Activated T-cell treated with anti-CD3 and anti-CD28 coated beads for 48 hours (primary cell): Measurements from ENCODE around the gene SH3TC1.

ENCODE experiments used
- DNase-seq: peaks from one replicate; pipeline ENCODE4 v3.0.0-alpha.2; 2020; ENCODE audit warnings: low read depth

SH3TC1 gene

DNA sequence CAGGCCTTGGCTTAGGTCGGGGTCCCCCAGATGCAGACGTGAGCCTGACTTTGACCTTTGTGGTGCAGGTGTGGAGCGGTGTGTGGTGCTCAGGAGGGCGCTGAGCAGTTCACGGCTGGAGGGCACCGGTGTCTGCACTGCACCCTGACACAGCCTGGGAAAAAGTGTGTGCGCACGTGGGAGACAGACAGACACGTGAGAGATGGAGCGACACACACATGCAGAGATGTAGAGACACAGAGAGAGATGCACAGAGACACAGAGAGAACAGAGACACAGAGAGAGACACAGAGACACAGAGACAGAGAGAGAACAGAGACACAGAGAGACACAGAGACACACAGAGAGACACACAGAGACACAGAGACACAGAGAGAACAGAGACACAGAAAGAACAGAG lies 64.3 kb downstream of the SH3TC1 start:
- no peak for DNase-seq

DNA sequence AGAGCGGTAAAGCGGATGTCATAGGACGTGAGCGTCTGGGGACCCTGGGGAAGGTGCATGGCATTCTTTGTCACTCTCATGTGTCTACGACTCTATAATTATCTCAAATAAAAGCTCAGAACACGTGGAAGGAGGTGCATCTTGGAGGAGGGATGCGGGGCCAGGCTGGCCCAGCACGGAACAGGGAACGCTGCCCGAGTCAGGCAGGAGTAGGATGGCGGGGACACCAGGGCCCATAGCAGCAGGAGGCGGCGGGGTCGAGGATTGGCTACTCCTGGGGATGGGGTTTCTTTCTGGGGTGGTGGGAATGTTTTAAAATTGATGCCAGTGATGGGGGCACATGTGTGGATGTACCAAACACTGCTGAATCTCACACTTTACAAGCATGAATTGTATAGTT lies 65.0 kb downstream of the SH3TC1 start:
- no peak for DNase-seq

DNA sequence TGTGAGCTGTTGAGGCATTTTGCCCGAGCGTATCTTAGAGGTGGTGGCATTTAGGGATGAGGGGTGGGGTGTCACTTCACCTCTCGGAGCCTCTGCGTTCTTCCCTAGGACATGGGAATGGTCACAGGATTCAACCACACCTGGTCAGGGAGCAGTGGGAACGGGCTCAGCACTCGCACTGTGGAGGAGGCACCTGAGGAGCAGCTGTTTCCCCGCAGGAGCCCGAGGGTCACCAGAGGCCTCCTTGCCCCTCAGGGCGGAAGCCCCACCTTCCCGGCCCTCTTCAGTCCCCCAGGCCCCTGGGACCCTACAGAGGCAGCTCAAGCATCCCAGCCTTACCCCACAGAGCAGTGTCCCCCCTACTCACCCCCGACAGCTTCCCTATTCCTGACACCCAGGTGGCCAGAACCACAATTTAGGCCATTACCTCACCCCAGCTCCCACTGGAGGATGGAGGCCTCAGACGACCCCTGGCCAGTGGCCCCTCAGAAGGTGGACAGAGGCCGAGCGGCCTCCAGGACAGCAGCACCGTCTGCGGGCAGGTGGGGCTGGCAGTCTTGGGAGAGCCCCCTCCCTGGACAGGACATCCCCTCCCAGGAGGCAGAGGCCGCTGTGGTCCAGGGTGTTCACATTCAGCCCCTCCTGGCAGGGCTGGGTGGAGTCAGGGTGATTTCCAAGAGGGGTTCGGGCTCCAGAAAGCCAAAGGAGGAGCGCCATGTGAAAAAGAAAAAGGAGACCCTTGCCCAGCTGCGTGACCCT lies 66.3 kb downstream of the SH3TC1 start:
- DNase-seq: no peak

DNA sequence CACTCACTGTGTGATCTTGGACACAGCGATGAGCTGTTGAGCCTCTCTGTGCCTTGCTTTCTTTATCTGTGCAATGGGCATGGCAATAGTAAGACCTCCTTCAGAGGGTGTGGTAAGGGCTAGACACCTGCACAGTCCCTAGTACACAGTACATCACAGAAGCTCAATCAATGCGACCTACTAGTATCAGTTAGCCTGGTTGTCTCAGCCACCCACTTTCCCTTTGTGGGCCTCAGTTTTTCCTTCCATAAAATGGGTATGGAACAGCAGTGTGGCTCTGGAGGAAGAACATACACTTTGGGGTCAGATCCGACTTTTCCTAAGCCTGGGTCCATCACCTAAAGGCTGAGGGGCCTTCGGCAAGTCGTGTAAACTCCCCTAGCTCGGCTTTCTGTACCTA lies 67.0 kb downstream of the SH3TC1 start:
- DNase-seq: no peak

DNA sequence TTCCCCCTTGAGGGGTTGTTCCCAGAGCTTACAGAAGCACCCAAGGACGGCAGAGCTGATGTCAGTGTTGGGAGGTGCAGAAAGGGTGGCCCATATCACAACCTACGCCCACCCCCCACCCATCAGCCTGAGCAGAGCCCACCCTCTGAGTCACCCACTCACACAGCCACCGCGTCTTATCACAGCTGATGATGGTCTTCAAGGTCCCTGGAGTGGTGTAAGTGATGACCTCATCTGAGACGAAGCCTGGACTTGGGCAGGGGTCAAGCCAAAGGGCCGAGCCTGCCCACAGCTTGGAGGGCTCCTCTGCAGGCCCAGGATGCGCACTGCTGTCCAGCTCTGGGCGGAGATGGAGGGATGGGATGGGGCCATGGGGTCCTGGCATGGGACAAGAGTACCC lies 67.4 kb downstream of the SH3TC1 start:
- DNase-seq: no peak

DNA sequence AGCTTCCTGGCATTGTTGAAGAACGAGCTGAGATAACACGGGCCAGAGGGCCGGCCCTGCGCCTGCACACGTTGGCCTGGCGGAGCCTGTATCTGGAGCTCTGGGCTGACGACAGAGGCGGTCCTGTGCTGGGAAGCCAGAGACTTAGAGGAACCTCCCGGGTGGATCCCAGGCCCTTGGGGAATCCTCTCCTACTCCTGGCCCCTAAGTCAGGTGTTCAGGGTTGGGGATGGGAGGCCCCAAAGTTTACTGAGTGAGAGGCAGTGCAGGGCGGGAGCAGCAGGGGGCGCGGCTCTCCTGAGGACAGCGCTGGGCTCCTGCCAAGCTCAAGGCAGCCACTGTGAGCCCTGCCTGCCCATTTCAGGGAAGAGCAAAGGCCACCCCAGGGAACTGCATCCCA lies 68.0 kb downstream of the SH3TC1 start:
- DNase-seq: peak; percentile 35

DNA sequence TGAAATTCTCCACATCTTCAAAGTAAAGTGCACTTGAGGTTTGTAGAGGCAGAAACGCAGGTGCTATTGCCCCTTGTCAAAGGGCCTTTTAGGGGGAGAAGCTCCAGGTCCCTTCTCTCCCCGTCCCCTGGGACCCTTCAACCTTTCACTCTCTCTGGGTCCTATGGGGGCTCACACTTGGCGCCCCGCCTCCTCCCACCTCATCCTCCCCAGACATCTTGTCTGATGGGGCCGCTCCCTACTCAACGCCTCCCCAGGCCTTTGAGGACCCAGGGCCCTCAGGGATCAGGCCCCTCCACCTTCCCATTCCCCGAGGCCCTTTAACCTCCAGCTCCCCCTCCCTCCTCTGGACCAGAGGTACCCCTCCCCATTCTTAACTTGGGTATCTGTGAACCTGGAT lies 69.1 kb downstream of the SH3TC1 start:
- no peak for DNase-seq

DNA sequence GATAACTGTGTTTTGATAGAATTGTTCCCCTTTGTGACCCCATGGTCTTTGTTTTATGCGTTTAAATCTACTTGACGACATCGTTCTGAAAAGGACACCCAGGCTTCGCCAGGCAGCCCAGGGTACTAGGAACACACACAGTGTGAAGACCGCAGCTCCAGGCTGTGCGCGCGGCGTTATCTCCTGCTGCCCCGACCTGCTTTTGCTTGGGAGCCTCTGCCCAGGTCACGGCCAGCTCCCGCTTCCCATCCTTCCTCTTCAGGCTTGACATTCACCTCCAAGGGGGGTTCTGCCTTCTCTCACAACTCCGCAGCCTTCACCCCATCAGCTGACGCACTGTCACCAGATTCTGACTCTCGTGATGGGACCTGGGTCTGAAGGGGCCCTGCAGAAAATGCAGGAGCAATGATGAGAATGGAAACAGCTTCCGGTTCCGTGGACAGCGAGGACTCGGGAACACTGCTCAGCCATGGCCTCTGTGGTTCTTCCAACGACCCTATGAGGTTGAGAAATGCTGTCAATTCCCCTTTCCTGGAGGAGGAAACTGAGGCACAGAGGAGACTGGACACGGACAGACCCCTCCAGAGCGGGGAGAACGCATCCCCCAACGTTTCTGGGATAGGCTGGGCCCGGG lies 69.9 kb downstream of the SH3TC1 start:
- DNase-seq: no peak

DNA sequence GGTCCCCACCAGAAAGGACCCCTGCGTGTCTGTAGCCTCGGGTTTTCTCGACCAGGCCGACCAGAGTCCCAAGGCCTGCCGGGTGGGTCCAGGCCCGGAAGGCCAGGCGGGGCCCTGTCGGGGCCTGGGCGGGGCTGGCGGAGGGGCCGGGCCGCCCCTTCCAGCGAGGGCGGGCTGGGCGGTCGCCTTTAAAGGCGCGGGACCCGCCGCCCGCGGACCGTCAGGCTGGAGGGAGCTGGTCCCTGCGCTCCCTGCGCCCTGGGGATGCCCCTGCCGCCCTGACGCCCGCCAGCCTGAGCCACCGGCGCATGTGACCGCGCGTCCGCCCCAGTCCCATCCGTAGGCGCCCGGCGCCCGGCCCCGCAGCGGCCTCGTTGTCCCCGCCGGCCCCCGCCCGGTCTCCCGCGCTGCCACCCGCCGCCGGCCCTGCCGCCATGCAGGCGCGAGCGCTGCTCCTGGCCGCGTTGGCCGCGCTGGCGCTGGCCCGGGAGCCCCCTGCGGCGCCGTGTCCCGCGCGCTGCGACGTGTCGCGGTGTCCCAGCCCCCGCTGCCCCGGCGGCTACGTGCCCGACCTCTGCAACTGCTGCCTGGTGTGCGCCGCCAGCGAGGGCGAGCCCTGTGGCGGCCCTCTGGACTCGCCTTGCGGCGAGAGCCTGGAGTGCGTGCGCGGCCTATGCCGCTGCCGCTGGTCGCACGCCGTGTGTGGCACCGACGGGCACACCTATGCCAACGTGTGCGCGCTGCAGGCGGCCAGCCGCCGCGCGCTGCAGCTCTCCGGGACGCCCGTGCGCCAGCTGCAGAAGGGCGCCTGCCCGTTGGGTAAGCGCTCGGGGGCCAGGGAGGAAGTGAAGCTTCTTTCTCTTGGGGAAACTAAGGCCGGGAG lies 70.7 kb downstream of the SH3TC1 start, which contains the start of gene HTRA3:
HTRA3 (plus strand) TSS at position 220 of the 883 bp plus-strand sequence; CDS start at position 435, 215 bp downstream.
- DNase-seq: no peak

DNA sequence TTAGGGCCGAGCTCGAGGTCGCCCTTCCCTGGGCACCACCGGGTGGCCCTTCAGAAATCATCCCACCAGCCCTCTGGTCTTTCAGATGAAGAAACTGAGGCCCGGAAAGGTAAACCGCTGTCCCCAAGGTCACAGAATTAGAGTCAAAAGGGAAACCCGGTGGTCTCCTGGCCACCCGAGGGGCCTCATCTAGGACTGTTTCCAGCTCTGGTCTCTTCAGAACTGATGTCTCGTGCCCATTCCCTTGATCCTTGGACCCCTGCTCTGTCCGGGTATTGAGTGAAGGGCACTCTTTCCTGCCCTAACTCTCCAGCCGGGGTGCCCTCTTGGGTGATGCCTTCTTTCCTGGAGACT lies 71.3 kb downstream of the SH3TC1 start:
- DNase-seq: no peak

DNA sequence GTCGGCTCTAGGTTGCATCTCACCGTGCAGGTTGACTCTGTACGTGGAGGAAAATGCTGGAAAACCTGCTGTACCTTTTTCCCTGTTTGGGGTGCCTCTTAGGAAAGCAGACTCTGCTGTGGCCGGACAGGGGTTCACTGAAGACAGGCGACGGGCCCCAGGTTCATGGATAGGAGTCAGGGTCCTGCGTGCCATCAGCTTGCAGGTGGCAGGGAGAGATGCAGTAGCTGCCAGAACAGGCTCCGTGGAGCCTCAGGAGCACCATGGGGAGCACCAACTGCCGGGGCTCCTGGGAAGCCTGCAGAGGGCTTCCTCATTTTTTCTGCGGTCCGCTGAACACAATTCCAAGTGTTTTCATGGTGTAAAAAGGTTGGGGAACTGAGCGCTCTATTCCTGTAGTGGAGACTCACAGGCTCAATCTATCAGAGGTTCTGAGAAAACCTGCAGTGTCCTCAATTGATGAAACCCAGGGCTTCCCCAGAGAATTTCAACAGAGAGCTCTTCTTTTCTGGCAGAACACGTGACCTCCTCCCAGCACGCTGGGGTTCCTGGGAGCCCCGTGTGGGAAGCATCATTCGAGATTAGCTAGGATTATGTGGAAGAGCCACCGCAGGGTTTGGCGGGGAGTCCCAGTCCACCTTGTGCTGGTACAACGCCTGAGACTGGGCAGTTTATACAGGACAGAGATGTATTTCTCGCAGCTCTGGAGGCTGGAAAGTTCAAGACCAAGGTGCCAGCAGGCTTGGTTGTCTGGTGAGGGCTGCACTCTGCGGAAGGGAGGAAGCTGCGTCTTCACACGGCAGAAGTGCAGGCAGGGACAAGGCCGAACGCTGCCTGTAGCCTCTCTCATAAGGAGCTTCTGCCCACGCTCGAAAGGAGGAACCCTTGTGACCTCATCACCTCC lies 72.1 kb downstream of the SH3TC1 start:
- no peak for DNase-seq

DNA sequence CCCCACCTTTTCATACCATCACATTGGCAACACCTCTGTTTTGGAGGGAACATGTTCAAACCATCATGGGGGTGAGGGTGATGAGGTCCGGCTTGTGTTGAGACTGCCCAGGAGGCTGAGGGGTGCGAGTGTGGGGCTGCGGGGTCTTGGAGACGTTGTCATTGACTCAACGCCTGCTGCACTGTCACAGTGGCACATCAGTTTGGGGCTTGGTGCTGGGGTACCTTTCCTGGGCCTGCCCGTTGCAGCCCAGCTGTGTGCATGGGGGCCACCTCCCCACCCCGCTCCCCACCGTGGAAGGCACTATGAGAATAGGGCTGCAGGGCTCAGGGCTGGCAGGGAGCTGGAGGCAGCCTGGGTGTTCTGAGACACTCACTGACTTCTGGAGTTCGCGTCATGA lies 72.7 kb downstream of the SH3TC1 start:
- no peak for DNase-seq

DNA sequence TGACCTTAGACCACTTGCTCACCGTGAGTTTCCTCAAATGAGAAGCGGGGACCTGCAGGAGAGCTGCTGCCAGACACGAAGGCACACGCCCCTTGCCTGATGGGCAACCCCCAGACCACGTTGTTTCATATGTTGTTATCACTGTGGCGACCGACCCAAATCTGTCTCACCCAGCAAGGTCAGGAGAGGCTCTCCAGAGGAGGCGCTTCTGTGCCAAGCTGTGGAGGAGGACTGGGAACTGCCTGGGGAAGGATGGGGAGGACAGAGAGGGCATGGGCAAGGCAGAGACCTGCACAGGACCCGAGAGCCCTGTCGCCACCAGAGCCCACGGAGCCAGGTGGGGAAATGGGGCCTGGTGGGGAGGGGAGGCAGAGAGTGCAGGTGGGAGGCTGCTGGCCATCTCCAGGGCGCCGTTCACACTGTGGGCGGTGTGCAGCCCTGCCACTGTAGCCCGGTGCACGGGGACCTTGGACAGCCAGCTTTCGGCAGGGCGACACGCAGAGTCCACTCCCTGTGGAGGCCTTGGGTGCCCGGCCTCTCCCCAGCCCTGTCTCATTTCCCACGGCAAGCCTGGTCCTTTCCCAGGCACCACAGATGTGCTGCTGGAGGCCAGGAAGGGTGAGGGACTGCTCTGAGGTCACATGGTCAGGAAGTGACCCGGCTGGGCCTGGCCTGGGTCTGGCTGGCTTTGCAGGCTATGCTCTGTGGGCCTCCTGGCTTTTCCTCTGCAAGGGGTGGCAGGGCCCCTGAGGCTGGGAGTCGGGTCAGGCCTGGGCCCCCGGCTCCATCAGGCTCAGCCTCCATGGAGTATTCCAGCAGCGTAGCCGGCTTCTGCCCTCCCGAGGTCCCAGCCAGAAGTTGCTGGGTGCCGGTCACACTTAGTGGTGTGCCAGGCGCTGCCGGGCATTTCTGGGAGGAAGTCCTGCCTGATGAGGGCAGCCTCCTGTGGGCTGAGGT lies 73.7 kb downstream of the SH3TC1 start:
- DNase-seq: no peak

DNA sequence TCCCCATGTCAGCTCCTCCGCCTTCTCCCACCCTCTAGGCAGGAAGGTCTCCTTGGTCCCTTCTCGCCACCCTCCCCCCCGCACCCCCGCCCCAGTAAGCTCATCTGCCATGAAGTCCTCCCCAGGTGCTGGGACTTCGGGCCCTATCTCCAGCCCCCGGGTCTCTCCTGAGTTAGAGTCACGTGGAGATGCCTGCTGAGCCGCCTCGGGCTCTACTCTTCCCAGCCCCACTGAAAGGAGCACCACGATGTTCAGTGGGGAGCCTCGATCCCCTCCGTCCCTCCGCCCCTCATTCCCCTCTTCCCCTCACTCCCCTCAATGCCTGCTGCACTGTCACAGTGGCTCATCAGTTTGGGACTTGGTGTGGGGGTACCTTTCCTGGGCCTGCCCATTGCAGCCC lies 74.4 kb downstream of the SH3TC1 start:
- DNase-seq: no peak

DNA sequence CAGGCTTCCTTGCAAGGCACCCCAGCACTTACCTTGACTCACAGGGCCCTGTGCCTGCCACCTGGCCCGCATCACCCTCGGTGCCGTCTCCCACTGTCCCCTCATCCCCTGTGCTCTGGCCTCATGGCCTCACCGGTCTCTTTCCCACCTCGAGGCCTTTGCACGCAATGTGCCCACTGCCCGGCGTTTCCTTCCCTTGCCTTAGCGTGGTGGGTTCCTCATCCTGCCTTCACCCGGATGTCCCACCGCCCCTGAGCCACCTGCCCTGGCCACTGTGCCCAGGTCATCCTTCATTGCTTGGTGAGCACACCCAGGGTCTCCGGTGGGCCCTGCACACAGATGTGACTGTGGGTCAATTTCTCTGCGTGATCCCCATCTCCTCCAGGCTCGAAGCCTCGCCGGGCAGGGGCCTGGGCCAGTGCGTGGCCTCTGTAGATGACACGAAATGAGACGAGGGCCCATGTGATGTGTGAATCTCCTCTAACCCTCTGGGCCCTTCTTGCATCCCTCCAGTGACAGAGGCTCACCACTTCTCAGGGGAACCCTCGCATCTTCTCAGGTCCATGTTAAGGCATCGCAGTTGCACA lies 75.1 kb downstream of the SH3TC1 start:
- DNase-seq: no peak

DNA sequence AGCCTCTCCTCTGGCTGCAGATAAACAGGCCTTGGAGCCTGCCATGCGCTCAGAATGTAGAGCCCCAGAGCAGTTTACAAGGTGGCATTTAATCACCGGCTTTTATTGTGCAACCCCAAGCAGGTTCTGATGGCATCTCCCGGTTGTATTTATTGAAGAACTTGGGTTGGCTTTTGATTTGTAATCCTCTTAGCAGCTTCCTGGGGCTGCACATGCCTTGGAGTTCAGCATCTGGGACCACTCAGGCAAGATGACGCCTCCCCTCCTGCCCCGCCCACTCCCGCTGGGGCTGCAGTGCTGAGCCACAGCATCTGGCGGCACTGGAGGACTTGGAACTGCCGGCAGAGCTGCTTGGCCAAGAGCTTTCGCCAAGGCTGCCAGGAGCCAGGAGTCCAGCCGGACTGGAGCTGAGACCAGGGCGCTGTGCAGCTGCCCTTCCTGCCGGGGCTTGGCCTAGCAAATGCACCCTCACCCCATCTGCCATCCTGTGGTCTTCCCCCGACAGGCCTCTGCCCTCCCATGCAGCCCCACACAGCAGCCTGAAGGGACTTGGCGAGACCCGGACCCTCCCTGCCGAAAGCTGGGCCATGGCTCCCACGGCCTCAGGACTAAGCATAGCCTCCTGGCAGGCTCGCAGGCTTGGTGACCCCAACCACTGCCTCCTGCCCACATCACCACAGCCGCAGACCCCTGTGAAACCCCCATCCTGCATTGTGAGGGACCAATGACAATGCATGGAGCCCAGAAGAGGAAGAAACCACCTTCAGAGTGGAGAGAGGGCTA lies 75.9 kb downstream of the SH3TC1 start:
- DNase-seq: no peak

DNA sequence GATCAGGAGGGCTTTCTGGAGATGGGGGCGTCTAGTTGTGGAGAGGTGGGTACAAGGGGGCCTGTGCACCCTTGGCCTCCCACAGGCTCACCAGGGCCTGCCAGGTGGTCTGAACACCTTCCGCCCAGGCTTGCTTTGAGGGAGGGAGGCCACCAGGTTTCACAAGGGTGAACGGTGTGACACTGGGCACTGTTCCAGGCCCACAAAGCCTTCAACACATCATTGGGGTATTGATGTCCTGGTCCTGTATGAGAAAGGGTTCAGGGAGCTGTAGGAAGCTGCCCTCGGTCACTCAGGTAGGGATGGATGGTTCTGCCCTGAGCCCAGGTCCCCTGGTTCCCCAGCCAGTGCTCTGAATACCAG lies 76.4 kb downstream of the SH3TC1 start:
- DNase-seq: no peak

DNA sequence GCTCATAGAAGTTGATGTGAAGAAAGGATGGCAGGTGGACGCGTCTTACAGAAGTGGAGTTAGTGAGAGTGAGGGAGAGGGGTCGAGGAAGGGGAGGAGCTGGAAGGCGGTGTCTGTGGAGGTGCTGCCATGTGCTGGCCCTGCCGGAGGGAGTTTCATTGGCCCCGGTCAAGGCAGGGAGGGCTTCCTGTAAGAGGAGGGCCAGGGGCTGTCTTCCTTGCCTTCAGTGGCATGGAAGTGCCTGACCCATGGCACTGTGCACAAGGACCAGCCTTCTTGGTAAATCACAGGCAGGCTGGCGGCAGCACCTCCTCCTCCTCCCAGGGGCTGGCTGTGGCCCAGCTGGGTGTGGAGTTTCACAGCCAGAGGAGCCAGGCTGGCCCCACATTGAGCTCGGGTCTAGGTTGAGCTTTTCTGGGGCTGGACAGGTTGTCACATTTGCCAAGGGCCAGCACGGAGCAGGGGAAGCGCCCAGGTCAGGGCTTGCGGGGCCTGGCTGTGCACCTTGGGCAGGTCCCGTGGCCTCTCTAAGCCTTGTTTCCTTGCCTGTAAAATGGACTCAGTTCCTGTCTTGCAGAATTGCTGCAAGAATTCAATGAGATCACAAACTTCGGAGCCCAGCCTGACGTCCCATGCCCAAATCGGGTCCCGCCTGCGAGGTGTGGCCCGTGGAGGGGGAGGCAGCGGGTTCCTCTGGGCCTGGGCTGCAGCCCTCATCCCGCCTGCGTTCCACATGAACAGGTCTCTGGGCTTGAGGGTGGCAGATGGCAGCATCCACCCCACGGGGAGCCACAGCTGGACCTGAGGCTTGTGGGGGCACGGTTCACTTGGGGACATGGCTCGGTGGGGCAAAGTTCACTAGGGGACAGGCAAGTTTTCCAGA lies 77.5 kb downstream of the SH3TC1 start:
- DNase-seq: no peak
